Right lobe of liver (tissue), 4 donors: ENCODE data around the gene NOP9.

ENCODE experiments used
- POLR2A ChIP-seq: fragments of 450-650 bp; IDR thresholded peaks from one replicate; pipeline ENCODE4 v1.6.1; 2017; ENCODE audit warnings: antibody characterized with exemption, mild to moderate bottlenecking
- TF ChIP-seq, protein P1 (sequence below), 4 donors: fragments of 200-600 bp in 3 of 4; fragments of 450-650 bp in 1 of 4; IDR thresholded peaks; one replicate each; pipeline versions ENCODE4 v1.5.1 to v1.8.0; 2016 to 2022; ENCODE audit warnings: antibody characterized with exemption in 4 of 4, mild to moderate bottlenecking in 2 of 4
- donor health status: DM: no; HTN: no; CAD: no.
- donor health status: DM: no; HTN: no; CAD: no.
- donor health status: DM: no; HTN: yes; CAD: no.

DNA sequence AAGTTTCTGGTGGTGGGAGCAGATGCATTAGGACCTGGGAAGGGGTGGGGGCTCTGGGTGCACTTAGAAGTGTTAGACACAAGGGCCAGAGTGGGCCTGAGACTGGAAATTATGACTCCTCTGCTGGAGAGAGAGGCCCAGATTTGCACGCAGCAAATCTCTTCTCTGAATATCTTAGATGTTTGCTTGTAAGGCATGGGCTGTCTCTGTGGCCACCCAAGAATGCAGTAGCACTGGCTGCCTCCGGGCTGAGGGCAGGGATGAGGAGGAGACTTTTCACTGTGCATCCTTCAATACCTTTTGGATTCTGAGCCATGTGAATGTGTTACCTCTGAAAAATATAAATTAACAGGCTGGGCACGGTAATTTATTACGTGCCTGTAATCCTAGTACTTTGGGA lies 14.3 kb upstream of the NOP9 start:
- TF ChIP-seq, protein P1, sequence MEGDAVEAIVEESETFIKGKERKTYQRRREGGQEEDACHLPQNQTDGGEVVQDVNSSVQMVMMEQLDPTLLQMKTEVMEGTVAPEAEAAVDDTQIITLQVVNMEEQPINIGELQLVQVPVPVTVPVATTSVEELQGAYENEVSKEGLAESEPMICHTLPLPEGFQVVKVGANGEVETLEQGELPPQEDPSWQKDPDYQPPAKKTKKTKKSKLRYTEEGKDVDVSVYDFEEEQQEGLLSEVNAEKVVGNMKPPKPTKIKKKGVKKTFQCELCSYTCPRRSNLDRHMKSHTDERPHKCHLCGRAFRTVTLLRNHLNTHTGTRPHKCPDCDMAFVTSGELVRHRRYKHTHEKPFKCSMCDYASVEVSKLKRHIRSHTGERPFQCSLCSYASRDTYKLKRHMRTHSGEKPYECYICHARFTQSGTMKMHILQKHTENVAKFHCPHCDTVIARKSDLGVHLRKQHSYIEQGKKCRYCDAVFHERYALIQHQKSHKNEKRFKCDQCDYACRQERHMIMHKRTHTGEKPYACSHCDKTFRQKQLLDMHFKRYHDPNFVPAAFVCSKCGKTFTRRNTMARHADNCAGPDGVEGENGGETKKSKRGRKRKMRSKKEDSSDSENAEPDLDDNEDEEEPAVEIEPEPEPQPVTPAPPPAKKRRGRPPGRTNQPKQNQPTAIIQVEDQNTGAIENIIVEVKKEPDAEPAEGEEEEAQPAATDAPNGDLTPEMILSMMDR (IDR thresholded peaks at IDR 0.05), result no peak
- TF ChIP-seq POLR2A, result no peak
